Small intestine (tissue), 7 donors: Measurements from ENCODE around the gene BRD3OS. TPM values are rescaled to one million over a fixed set of nuclear protein-coding genes. Genes with fewer than 3 reads are reported as not detected.

ENCODE experiments used
- DNase-seq, 2 donors: peaks; one replicate each; pipeline versions ENCODE4 v3.0.0 to v3.0.0-alpha.2; 2013
- FAIRE-seq: peaks from 2 replicates; lab custom pipeline; 2012; peaks lifted over from hg19 to GRCh38; lab: Jason Lieb, UNC
- H3K27ac ChIP-seq, 3 donors: one replicate each; pipeline ENCODE4 v1.5.1; 2013; ENCODE audit warnings: low read length in 2 of 3, mild to moderate bottlenecking in 2 of 3, control low read depth in 1 of 3, inconsistent platforms in 1 of 3, low read depth in 1 of 3, moderate library complexity in 1 of 3
- H3K27me3 ChIP-seq, 3 donors: one replicate each; pipeline ENCODE4 v1.6.1; 2013; ENCODE audit warnings: low read length in 3 of 3, inconsistent platforms in 1 of 3; ENCODE audit not compliant: control insufficient read depth in 3 of 3, insufficient read depth in 3 of 3
- H3K36me3 ChIP-seq, 3 donors: one replicate each; pipeline ENCODE4 v1.6.1; 2013; ENCODE audit warnings: low read length in 3 of 3, inconsistent platforms in 1 of 3, low read depth in 1 of 3, mild to moderate bottlenecking in 1 of 3, moderate library complexity in 1 of 3; ENCODE audit not compliant: control insufficient read depth in 3 of 3, insufficient read depth in 2 of 3
- H3K4me1 ChIP-seq, 3 donors: one replicate each; pipeline ENCODE4 v1.6.1; 2013; ENCODE audit warnings: low read length in 2 of 3, inconsistent platforms in 1 of 3, low read depth in 1 of 3, mild to moderate bottlenecking in 1 of 3, moderate library complexity in 1 of 3; ENCODE audit not compliant: control insufficient read depth in 3 of 3, insufficient read depth in 2 of 3
- H3K4me3 ChIP-seq, 3 donors: one replicate each; pipeline ENCODE4 v1.5.1; 2013; ENCODE audit warnings: low read length in 3 of 3, control low read depth in 1 of 3, inconsistent platforms in 1 of 3, low read depth in 1 of 3, mild to moderate bottlenecking in 1 of 3, moderate library complexity in 1 of 3
- H3K9me3 ChIP-seq, 2 donors: one replicate each; pipeline ENCODE4 v1.6.1; 2013; ENCODE audit warnings: low read depth in 1 of 2, low read length in 1 of 2; ENCODE audit not compliant: control insufficient read depth in 2 of 2, insufficient read depth in 1 of 2
- WGBS, 3 donors: extraction: QIAGEN DNeasy Blood & Tissue Kit; methylation state at CpG; one replicate each; pipeline ENCODE4 v1.1.7; 2013; 5-methylcytosine and 5-hydroxymethylcytosine counted together
- polyA plus RNA-seq, 4 donors: library from polyadenylated mRNA; stranded (reverse) in 3 of 4; unstranded in 1 of 4; fragments of 200-250 nt in 3 of 4; fragments of 120-200 nt in 1 of 4; gene quantifications; one replicate each; pipeline versions ENCODE4 v1.2.1 to v1.2.3, GENCODE V29; 2013
- donor health status: healthy with polysubstance abuse.
- donor health status: control.
- donor health status: control.
- donor health status: Bipolar disorder and iron deficiency.
- donor health status: healthy.

BRD3OS gene
- polyA plus RNA-seq, 4 donors, result 2.0 to 7.6 (median 4.1) TPM

- DNase-seq (no peak), FAIRE-seq (no peak)
- peaks cover 0 to 62% (median 6%) of the 10 kb centered on the region in 3 donors for H3K4me1 ChIP-seq
- peaks cover 0 to 50% (median 0%) of the 10 kb centered on the region in 3 donors for H3K36me3 ChIP-seq
- H3K4me3 ChIP-seq, result no peak overlapping the region
- no peak overlapping the region for H3K27ac ChIP-seq
- no peaks in the 10 kb centered on the region for H3K9me3 ChIP-seq
- no peaks in the 10 kb centered on the region for H3K27me3 ChIP-seq
- 88 to 90% (median 88%) methylated on average over 13 to 15 of the region's 15 CpGs for WGBS, 3 donors
These were observed 37.8 kb downstream of the BRD3OS start for GRCh38 chr9:134063088-134063570.

GRCh38 chr9:134063571-134064450 is 38.5 kb downstream of the BRD3OS start:
- no peaks in the 10 kb centered on the region for H3K9me3 ChIP-seq
- FAIRE-seq (no peak), DNase-seq (no peak)
- peaks cover 0 to 57% (median 6%) of the 10 kb centered on the region in 3 donors for H3K4me1 ChIP-seq
- no peak overlapping the region for H3K4me3 ChIP-seq
- peaks cover 0 to 47% (median 0%) of the 10 kb centered on the region in 3 donors for H3K36me3 ChIP-seq
- no peaks in the 10 kb centered on the region for H3K27me3 ChIP-seq
- no peak overlapping the region for H3K27ac ChIP-seq
- 80 to 89% (median 84%) methylated on average over 29 of the region's 29 CpGs for WGBS, 3 donors

- Histone ChIP-seq H3K27ac (no peak overlapping the region), H3K4me3 (no peak overlapping the region), H3K4me1 (peaks cover 4 to 54% (median 6%) of the 10 kb centered on the region in 3 donors), H3K36me3 (peaks cover 0 to 38% (median 0%) of the 10 kb centered on the region in 3 donors), H3K9me3 (no peaks in the 10 kb centered on the region), H3K27me3 (peaks cover 0 to 8% (median 0%) of the 10 kb centered on the region in 3 donors)
- 79 to 90% (median 83%) methylated on average over 7 of the region's 7 CpGs for WGBS, 3 donors
- FAIRE-seq, result no peak
- DNase-seq, result no peak
These were observed 39.4 kb downstream of the BRD3OS start for GRCh38 chr9:134064711-134065110.

- Histone ChIP-seq H3K4me1 (peaks cover 4 to 47% (median 6%) of the 10 kb centered on the region in 3 donors), H3K27me3 (peaks cover 0 to 18% (median 0%) of the 10 kb centered on the region in 3 donors), H3K36me3 (peaks cover 0 to 33% (median 0%) of the 10 kb centered on the region in 3 donors), H3K9me3 (no peaks in the 10 kb centered on the region), H3K27ac (peak overlapping the region; percentile 59 to 89 (median 60)), H3K4me3 (peak overlapping the region in 2 of 3 donors; percentile 87 to 92)
- DNase-seq, result peak; percentile 71 to 77
- no peak for FAIRE-seq
- WGBS, 3 donors, result 6 to 10% (median 9%) methylated on average over 28 of the region's 28 CpGs
These were observed 40.5 kb downstream of the BRD3OS start for GRCh38 chr9:134065612-134066419.

GRCh38 chr9:134066526-134066912 is 41.2 kb downstream of the BRD3OS start:
- peak; percentile 24 to 33 for DNase-seq
- no peak for FAIRE-seq
- Histone ChIP-seq H3K9me3 (no peaks in the 10 kb centered on the region), H3K27ac (peak overlapping the region; percentile 59 to 89 (median 71)), H3K27me3 (peaks cover 0 to 18% (median 0%) of the 10 kb centered on the region in 3 donors), H3K4me1 (peaks cover 4 to 40% (median 6%) of the 10 kb centered on the region in 3 donors), H3K4me3 (peak overlapping the region; percentile 65 to 92 (median 87)), H3K36me3 (peaks cover 0 to 29% (median 0%) of the 10 kb centered on the region in 3 donors)
- 2 to 4% (median 2%) methylated on average over 9 of the region's 9 CpGs for WGBS, 3 donors

GRCh38 chr9:134066913-134067851 is 41.9 kb downstream of the BRD3OS start:
- Histone ChIP-seq H3K4me3 (peak overlapping the region; percentile 65 to 92 (median 87)), H3K27ac (peak overlapping the region; percentile 59 to 89 (median 71)), H3K27me3 (peaks cover 0 to 18% (median 0%) of the 10 kb centered on the region in 3 donors), H3K4me1 (peaks cover 4 to 34% (median 6%) of the 10 kb centered on the region in 3 donors), H3K9me3 (no peaks in the 10 kb centered on the region), H3K36me3 (peaks cover 0 to 28% (median 0%) of the 10 kb centered on the region in 3 donors)
- DNase-seq, result peak; percentile 18 to 73
- 0 to 1% (median 0%) methylated on average over 67 to 126 of the region's 126 CpGs for WGBS, 3 donors
- FAIRE-seq, result no peak

GRCh38 chr9:134067904-134068743 is 42.8 kb downstream of the BRD3OS start, which contains the start of gene BRD3:
Gene BRD3, minus strand, starts transcription at chr9:134068026. Its CDS starts 14,549 bp downstream, at chr9:134053477.
- Histone ChIP-seq H3K4me1 (peaks cover 4 to 24% (median 6%) of the 10 kb centered on the region in 3 donors), H3K27me3 (peaks cover 0 to 18% (median 0%) of the 10 kb centered on the region in 3 donors), H3K9me3 (no peaks in the 10 kb centered on the region), H3K27ac (peak within 1 kb of the TSS; percentile 91 to 98 (median 94)), H3K4me3 (peak within 1 kb of the TSS; percentile 68 to 92 (median 87)), H3K36me3 (peaks cover 0 to 21% (median 0%) of the 10 kb centered on the region in 3 donors)
- WGBS, 3 donors, result 0 to 1% (median 0%) methylated on average over 30 to 131 of the region's 131 CpGs
- peak; percentile 88 to 94 for DNase-seq
- FAIRE-seq, result no peak
